Smooth muscle cell (in vitro differentiated cells): Measurements from ENCODE around the gene NHLH1. TPM values are rescaled to one million over a fixed set of nuclear protein-coding genes. Genes with fewer than 3 reads are reported as not detected.

ENCODE experiments used
- DNase-seq: peaks from one replicate; lab custom pipeline; 2025; ENCODE audit not compliant: unreplicated experiment; lab: John Stamatoyannopoulos, UW
- H2AFZ ChIP-seq: fragments of 200-600 bp; sonication (generic); 2 replicates; pipeline ENCODE4 v1.6.0; 2016; ENCODE audit warnings: antibody characterized with exemption, low read depth, mild to moderate bottlenecking
- H3F3A ChIP-seq: fragments of 200-600 bp; sonication (generic); 2 replicates; pipeline ENCODE4 v1.6.0; 2017; ENCODE audit warnings: antibody characterized with exemption, low read depth
- H3K27ac ChIP-seq: fragments of 200-600 bp; sonication (generic); 2 replicates; pipeline ENCODE4 v1.5.1; 2016; ENCODE audit warnings: low read depth, mild to moderate bottlenecking
- H3K27me3 ChIP-seq: fragments of 200-600 bp; sonication (generic); 2 replicates; pipeline ENCODE4 v1.6.1; 2016; ENCODE audit warnings: low read depth, mild to moderate bottlenecking
- H3K36me3 ChIP-seq: fragments of 200-600 bp; sonication (generic); 2 replicates; pipeline ENCODE4 v1.5.1; 2016; ENCODE audit warnings: low read depth
- H3K4me1 ChIP-seq: fragments of 200-600 bp; sonication (generic); 2 replicates; pipeline ENCODE4 v1.5.1; 2016; ENCODE audit warnings: low read depth
- H3K4me2 ChIP-seq: fragments of 200-600 bp; sonication (generic); 2 replicates; pipeline ENCODE4 v1.6.0; 2016; ENCODE audit warnings: mild to moderate bottlenecking
- H3K4me3 ChIP-seq: fragments of 200-600 bp; sonication (generic); 2 replicates; pipeline ENCODE4 v1.5.1; 2016; ENCODE audit warnings: mild to moderate bottlenecking
- H3K79me2 ChIP-seq: fragments of 200-600 bp; sonication (generic); 2 replicates; pipeline ENCODE4 v1.6.0; 2016; ENCODE audit warnings: low read depth, mild to moderate bottlenecking
- H3K9ac ChIP-seq: fragments of 200-600 bp; sonication (generic); 2 replicates; pipeline ENCODE4 v1.6.0; 2016; ENCODE audit warnings: low read depth
- H3K9me3 ChIP-seq: fragments of 200-600 bp; sonication (generic); replicated peaks from 2 replicates; pipeline ENCODE4 v1.5.1; 2016; ENCODE audit warnings: low read depth
- H4K20me1 ChIP-seq: fragments of 200-600 bp; sonication (generic); 2 replicates; pipeline ENCODE4 v1.6.0; 2016; ENCODE audit warnings: low read depth
- CTCF ChIP-seq: fragments of 200-600 bp; sonication (generic); IDR thresholded peaks from 2 replicates; pipeline ENCODE4 v1.5.1; 2017; ENCODE audit warnings: borderline replicate concordance, mild to moderate bottlenecking, antibody characterized with exemption; ENCODE audit not compliant: insufficient read depth, poor library complexity, severe bottlenecking
- WGBS: methylation state at CpG from one replicate; pipeline ENCODE4 v1.1.7; 2016; ENCODE audit warnings: low lambda C conversion rate; 5-methylcytosine and 5-hydroxymethylcytosine counted together
- polyA plus RNA-seq: library from polyadenylated mRNA; unstranded; fragments of >200 nt; fragmentation: Nextera tagmentation; extraction: Ambion mirVana; gene quantifications from 2 replicates; pipeline ENCODE4 v1.2.1, GENCODE V29; 2016
- total RNA-seq: library from RNA; depleted of rRNA; stranded (reverse); fragments of >200 nt; gene quantifications from 2 replicates; pipeline ENCODE4 v1.2.3, GENCODE V29; 2014

Gene NHLH1
- total and polyA plus RNA-seq, 2 experiments from 2014 or later = 0.27 TPM; not detected in 1

GRCh38 chr1:160342953-160343869 lies 23.7 kb upstream of the NHLH1 start, which contains the start of the genes COPA and NCSTN:
TSS of gene COPA (minus strand) at chr1:160343250. CDS start at chr1:160343170, 80 bp downstream.
TSS of gene NCSTN (plus strand) at chr1:160343383. CDS start at chr1:160343397, 14 bp downstream.
- under 1% methylated on average over 58 of the region's 58 CpGs for WGBS
- peaks cover 20% of the 10 kb centered on the region for H3K4me1 ChIP-seq
- H3K79me2 ChIP-seq = peaks cover 67% of the 10 kb centered on the region
- H3K4me3 ChIP-seq = peak within 1 kb of the TSS; percentile 87
- H3F3A ChIP-seq = no peaks in the 10 kb centered on the region
- peak within 1 kb of the TSS; percentile 97 for H3K9ac ChIP-seq
- H3K36me3 ChIP-seq = peaks cover 17% of the 10 kb centered on the region
- no peaks in the 10 kb centered on the region for H3K27me3 ChIP-seq
- peak; percentile 64 for DNase-seq
- H2AFZ ChIP-seq = peak within 1 kb of the TSS; percentile 82
- H4K20me1 ChIP-seq = peaks cover 44% of the 10 kb centered on the region
- H3K4me2 ChIP-seq = peak within 1 kb of the TSS; percentile 97
- peak within 1 kb of the TSS; percentile 79 for H3K27ac ChIP-seq
- no peaks in the 10 kb centered on the region for H3K9me3 ChIP-seq
- no peak for TF ChIP-seq CTCF

GRCh38 chr1:160344241-160344640 lies 22.6 kb upstream of the NHLH1 start:
- H2AFZ ChIP-seq = no peak overlapping the region
- peaks cover 33% of the 10 kb centered on the region for H4K20me1 ChIP-seq
- 88% methylated on average over 3 of the region's 3 CpGs for WGBS
- H3K27me3 ChIP-seq = no peaks in the 10 kb centered on the region
- H3K4me3 ChIP-seq = peak overlapping the region; percentile 87
- peaks cover 20% of the 10 kb centered on the region for H3K4me1 ChIP-seq
- DNase-seq = no peak
- H3K27ac ChIP-seq = no peak overlapping the region
- H3F3A ChIP-seq = no peaks in the 10 kb centered on the region
- peak overlapping the region; percentile 97 for H3K4me2 ChIP-seq
- H3K9ac ChIP-seq = peak overlapping the region; percentile 97
- peaks cover 57% of the 10 kb centered on the region for H3K79me2 ChIP-seq
- no peaks in the 10 kb centered on the region for H3K9me3 ChIP-seq
- H3K36me3 ChIP-seq = peaks cover 7% of the 10 kb centered on the region
- no peak for TF ChIP-seq CTCF

- H3K4me3 ChIP-seq = peak overlapping the region; percentile 87
- WGBS = 97% methylated on average over 6 of the region's 6 CpGs
- no peak for TF ChIP-seq CTCF
- H3K27ac ChIP-seq = no peak overlapping the region
- peaks cover 26% of the 10 kb centered on the region for H4K20me1 ChIP-seq
- H3K79me2 ChIP-seq = peaks cover 50% of the 10 kb centered on the region
- H3K36me3 ChIP-seq = peaks cover under 1% of the 10 kb centered on the region
- H3K4me2 ChIP-seq = no peak overlapping the region
- no peaks in the 10 kb centered on the region for H3K9me3 ChIP-seq
- no peaks in the 10 kb centered on the region for H3F3A ChIP-seq
- H2AFZ ChIP-seq = no peak overlapping the region
- peaks cover 20% of the 10 kb centered on the region for H3K4me1 ChIP-seq
- no peak overlapping the region for H3K9ac ChIP-seq
- no peak for DNase-seq
- H3K27me3 ChIP-seq = no peaks in the 10 kb centered on the region
Observed at GRCh38 chr1:160344936-160345335, 21.9 kb upstream of the NHLH1 start.
